HG03571 (cell line): ENCODE measurements around the gene AHCYL1.

Experiments used
- ATAC-seq: cut with Tn5 transposase; IDR thresholded peaks from one replicate; pipeline ENCODE4 v1.9.1; 2021; ENCODE audit not compliant: unreplicated experiment

Gene AHCYL1

DNA sequence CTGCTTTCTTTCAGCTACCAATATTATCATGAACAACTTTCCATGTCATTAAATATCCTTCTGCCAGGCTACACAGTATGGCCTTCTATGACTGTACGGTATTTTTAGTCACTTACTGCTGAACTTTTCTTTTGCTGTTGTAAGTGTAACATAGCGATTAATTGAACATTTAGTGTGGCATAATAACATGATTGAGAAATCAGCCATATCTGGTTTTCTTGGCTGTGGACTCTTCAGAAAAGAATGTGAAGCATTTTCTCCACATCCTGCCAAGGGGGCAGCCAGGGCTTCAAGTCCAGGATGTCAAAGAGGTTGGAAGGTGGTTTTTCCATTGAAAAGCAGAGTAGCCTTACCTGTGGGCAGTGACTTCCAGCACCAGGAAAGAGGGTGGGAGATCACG, 8.8 kb upstream of the AHCYL1 start:
- ATAC-seq = no peak

DNA sequence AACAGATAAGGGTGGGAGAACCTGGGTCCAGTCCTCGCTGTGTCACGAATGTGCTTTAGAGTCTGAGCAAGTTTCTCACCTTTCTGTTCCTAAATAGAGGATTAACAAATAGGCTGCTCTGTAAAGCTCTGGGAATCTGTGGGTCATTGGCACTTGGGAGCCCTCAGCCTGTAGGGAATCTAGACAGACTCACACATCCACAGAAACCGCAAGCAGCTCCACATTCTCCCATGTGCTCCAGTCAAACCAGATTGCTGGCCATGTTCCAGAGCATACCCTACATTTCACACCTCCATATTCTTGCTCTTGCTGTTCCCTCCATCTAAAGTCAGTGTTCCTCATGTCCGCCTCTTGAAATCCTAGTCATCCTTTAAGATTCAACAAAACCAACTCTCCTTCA, 7.8 kb upstream of the AHCYL1 start:
- ATAC-seq = no peak

- no peak for ATAC-seq
Observed at GRCh38 chr1:109977225-109977624, 7.3 kb upstream of the AHCYL1 start.

- ATAC-seq = no peak
Observed at GRCh38 chr1:109977657-109978378, 6.7 kb upstream of the AHCYL1 start.

GRCh38 chr1:109978761-109979488, 5.6 kb upstream of the AHCYL1 start:
- no peak for ATAC-seq

DNA sequence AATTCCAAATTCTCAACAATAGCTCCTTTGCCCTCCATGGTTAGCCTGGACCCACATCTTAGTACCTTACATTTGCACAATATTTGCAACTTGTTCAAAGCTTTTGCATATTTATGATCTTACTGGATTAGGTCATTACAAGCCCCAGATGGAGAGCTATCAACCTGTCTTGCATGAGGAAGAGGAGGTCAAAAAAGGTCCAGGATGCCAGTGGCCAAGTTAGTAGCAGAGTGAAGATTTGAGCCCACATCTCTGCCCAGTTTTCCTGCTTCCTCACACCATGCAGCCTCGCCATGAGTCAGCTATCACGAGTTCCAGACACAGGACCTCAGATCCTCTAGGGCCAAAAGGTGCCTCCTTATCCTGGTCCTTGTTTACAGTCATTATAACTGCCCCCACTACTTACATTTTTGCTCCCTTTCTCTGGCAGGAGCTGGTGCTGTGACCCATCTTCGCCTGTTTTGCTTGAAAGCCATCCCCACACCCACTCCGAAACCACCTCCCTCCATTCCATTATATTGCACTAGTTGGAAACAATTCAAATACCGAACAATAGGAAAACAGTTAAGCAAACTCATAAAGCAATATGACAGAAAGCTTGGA, 5.0 kb upstream of the AHCYL1 start:
- ATAC-seq = no peak

DNA sequence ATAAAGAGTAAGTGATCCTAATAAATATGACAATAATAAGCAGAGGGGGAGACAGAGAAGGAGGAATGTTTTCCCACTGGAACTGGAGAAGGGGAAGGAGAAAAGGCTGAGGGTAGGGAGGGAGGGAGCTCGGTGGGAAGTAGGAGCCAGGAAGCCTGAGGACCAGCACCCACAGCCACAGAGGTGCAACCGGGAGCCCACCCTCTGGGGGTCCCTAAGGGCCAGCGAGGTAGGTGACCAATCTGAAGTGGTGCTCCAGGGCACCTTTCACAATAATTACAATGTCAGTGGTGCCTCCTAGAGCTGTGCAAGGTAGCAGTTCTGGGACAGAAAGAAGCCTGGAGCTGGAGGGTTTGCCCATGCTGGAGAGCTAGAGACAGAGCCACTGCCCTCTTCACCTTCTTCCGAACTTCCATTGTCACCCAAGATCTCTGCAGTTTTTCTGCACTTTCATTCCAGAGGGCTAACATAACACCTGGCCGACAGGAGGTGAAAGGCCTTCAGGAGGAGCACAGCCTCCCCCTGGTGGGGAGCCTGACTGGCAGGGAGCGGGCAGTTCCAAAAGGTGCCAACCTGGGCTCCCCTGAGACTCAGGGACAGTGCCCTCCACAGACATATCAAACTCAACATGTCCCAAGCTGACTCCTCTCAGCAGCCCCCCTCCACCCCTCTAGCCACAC, 4.1 kb upstream of the AHCYL1 start:
- ATAC-seq = no peak

GRCh38 chr1:109981004-109981335, 3.6 kb upstream of the AHCYL1 start:
- no peak for ATAC-seq

DNA sequence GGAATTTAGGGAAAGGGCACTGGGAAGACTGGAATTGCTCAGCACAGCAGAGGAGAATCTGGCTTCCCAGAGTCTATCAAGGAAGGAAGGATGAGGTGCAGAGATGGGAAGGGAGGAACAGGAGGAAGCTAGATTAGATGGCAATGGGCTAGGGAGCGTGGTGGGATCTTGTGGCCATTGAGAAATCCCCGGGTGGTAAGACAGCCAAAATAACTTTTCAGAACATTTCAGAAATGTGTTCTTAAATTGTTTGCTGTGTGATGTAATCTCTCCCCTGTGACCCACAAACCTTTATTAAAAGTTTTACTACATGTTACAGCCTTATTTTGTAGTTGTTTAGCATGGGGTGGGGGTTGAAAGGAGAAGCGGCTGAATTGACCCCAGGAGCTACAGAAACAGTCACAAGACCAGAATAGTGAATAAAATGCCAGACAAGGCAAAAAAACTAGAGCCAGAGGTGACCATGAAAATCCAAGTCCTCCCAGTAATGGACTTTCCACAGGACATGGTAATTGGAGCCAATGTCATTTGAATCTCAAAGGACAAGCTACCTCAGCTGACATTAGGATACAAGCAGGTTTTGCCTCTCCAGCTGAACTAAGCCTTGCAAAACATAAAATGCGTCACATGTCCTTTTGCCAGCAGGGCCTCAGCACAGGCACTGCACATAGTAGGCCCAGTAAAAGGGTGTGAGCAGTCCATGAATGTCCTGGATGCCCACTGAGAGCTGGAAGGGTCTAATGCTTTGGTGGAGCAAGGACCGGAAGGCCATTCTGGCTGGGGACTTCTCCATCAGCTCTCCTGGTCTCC, 980 bp upstream of the AHCYL1 start:
- no peak for ATAC-seq

- ATAC-seq = no peak
Observed at GRCh38 chr1:109984190-109984455, 442 bp upstream of the AHCYL1 start.

DNA sequence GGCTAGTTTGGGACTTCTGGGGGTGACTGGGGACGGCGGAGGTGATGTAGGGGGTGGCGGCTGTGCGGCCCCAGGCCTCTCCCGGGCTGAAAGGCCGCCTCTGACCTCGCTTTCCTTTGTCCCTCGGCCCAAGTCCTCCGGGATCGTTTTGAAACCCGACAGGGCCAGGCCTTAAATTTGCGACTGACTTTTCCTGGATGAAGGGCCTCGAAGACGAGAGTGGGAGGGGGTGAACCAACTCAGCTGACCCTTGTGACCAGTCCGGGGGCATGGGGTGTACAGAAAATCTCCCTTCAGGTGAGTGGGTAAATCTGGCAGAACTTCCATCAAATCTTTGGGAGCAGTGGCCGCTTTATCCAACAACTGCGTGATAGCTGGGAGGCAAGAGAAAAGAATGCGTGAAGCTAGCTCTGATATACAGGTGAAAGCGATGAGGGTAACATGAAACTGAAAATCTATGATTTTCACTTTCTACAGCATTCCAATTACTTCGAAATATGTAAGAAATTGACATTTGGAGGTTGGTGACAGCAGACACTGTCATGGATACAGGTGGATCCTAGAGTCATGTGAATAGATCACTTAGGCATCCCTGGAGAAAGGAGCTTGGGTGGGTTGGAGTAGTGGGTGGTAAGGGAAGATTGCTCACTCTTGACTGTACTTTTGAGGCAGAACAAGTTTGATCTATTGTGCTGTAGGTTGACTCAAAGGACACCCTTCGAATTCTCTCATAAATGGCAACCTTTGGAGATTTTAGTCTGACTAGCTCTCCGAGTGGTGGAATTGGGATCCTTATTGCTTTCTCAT, 885 bp downstream of the AHCYL1 start:
- ATAC-seq = no peak

DNA sequence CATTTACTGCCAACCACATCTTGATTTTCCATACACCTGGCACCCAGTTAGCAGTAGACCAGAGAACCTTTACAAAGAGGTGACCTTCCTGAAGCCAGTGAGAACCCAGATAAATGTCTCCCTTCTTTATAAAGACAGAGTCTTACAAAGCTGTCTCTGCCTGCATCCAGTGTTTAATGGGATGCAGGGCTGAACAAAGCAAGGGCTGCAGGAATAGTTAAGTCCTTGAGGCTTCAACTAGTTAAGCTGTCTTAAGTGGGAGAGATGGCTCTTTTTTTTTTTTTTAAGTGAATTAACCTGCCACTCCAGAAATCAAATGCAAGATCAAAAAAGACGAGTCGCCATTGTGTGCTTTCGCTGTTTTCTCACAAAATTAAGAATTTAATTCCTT, 1.5 kb downstream of the AHCYL1 start:
- no peak for ATAC-seq

DNA sequence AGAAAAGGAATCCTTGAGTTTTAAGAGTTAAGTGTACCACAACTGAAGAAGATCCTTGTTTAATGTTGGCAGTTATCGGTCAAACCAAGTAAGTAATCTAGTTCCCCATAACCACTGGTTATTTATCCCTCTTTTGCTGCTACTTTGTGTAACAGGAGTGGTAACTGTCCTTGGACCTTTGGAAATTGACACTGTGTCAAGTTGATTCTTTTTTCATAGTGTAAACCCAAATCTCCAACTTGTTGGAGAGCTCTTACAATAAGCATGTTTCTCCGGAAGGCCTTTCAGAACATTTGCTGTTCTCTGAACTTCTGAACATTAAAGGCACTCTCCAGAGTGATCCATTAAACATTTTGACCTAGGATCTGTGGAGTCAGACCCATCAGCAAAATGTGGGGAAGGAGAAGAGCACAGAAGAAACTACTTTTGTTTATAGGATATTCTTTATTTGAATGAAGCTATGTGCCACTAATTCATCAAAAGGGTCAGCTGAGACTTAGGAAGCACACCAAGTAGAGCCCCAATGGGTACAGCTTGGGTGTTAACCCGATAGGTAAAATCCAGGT, 3.9 kb downstream of the AHCYL1 start:
- no peak for ATAC-seq

DNA sequence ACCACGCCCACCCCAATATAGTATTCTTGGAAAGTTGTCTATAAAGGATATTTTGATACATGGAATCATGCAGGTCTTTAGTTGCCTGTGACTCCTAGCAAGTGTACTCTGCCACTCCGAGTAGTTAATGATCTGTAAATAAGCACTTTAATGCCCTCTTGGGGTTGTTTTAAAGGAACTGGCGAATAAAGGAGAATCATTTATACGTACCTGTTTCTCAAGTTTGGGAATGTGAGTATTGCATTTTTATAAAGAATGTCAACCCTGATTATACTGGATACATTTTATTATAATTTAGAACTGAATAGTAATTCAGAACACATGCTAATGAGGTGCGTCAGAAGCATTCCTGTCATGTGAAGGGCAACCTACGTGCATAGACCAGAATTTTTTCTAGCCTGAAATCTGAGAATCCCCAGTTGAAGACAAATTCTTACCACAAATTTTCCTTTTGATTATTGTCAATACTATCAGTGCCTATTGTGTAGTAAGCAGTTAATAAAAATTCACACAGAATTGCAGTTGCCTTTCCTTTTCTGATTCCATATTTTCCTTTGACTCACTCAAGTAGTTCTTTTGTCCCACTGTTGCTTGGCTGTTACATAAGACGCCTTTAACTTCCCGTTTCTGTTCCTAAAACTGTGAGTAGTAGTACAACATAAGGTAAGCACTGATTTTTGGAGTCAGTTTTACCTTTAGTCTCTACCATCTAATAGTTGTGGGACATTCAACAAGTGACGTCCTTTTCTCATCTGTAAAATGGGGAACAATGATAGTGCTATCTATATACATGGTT, 5.1 kb downstream of the AHCYL1 start:
- ATAC-seq = no peak

DNA sequence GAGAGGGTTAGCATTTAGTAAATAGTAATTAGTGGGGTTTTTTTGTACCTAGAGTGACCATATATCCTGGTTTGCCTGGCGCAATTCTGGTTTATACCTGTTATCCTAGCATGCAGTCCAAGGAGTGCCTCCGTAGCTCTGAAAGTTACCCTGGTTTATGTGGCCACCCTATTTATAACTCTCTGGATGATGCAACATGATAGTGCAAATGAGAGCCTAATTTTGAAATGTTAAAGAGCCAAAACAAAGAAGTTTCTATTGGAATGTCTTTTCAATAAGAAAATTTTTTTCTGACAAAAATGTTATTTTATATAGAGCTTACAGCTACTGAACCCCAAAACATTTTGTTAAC, 5.7 kb downstream of the AHCYL1 start:
- no peak for ATAC-seq

GRCh38 chr1:109991400-109991925, 6.9 kb downstream of the AHCYL1 start:
- ATAC-seq = no peak

GRCh38 chr1:109993885-109994284, 9.3 kb downstream of the AHCYL1 start:
- no peak for ATAC-seq

DNA sequence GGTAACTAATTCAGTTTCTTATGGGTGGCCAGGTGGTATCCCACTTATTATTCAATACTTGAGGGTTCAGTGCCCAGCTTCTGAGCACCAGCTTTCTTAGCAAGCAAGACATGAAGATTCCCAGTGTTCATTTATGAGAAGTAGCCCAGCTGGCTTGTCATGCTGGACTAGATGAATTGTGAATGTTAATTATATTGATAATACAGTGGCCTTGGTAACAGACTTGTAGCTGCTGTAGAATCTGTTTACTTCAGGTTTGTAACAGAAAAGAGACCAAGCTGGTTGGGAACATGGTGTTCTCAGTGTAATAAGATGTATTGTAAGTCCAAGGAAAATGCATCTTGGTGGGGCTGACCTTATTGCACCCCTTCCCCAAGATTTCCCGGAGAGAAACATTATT, 10.1 kb downstream of the AHCYL1 start:
- no peak for ATAC-seq

DNA sequence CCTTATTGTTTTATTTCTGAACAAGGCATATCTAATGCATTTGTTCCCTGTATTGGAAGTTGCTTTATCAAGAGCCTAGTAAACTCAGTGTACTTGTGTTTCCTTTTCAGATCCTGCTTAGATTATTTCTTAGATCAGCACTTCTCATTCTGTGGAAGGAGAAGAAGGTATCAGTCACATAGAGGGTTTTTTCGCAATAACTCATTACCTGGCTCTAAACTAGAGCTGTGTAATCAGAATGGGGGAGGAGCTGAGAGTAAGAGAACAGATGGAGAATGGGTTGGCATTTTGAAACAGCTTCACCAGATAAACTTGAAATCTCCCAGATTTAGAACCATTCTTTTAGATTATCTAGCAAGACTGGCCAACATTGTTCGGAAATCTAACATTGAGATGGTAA, 11.0 kb downstream of the AHCYL1 start:
- no peak for ATAC-seq
